HG02981 (cell line): Measurements from ENCODE around the gene MYH7.
"Not testable (repeated sequence)": the region's sequence is repeated elsewhere in the genome, so short reads cannot be mapped to it uniquely, and the experiment has no call there.

Experiments
- ATAC-seq: cut with Tn5 transposase; IDR thresholded peaks from one replicate; pipeline ENCODE4 v1.9.1; 2021; ENCODE audit warnings: mild to moderate bottlenecking, moderate library complexity; ENCODE audit not compliant: unreplicated experiment

The MYH7 gene

DNA sequence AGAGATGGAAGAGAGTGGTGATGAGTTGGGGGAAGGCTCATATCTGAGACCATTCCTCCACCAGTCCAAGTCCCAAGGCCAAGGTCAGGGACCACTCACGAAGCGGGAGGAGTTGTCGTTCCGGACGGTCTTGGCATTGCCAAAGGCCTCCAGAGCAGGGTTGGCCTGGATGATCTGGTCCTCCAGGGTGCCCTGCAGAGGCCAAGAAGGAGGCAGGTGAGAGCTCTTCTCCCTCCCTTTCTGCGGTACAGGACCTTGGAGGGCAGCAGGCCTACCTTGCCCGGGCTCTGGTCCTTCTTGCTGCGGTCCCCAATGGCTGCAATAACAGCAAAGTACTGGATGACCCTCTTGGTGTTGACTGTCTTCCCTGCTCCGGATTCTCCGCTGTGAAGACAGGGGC, 4.0 kb downstream of the MYH7 start:
- ATAC-seq: no peak

DNA sequence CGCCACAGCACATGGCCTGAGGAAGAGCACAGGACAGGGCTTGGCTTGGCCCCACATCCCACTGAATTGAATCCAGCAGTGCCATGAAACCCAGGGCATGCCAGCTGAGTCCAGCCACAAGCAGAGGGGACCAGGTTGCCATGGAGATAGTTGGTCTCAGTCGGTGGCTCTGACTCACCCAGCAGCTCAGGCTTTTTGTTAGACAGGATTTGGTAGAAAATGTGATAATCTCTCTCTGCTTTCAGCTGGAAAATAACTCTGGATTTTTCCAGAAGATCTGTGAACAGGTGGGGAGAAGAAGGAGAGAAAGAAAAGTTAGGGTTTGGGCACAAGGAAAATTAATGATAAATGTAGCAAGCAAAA, 4.8 kb downstream of the MYH7 start:
- ATAC-seq: no peak

DNA sequence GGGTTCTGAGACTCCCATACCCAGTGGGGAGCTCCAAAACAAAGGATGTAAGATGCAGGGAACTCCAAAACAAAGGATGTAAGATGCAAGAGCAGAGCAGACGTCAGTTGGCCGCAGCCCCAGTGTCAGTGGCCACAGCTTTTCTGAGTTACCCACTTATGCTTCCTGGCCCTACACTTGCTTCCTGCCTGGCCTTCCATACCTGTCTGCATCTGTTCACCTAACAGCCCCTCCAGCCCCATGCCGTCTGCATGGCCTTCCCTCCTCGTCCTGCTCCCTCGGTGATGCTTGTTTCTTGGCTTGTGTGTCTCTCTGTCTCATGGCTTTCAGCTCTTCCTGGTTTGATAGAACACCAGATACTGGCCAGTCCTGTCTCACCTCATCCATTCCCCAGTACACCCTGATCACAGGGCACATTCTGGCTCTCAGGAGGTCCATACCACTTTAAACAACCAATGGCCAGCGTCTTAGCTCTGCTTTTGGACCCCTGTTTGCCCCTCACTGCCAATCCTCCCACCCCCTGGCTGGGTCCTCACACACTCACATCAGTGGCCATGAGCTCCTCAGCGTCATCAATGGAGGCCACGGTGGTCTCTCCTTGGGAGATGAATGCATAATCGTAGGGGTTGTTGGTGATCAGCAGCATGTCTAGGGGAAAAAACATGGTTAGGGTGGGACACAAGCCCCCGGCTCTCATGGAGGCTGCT, 5.3 kb downstream of the MYH7 start:
- ATAC-seq: no peak

DNA sequence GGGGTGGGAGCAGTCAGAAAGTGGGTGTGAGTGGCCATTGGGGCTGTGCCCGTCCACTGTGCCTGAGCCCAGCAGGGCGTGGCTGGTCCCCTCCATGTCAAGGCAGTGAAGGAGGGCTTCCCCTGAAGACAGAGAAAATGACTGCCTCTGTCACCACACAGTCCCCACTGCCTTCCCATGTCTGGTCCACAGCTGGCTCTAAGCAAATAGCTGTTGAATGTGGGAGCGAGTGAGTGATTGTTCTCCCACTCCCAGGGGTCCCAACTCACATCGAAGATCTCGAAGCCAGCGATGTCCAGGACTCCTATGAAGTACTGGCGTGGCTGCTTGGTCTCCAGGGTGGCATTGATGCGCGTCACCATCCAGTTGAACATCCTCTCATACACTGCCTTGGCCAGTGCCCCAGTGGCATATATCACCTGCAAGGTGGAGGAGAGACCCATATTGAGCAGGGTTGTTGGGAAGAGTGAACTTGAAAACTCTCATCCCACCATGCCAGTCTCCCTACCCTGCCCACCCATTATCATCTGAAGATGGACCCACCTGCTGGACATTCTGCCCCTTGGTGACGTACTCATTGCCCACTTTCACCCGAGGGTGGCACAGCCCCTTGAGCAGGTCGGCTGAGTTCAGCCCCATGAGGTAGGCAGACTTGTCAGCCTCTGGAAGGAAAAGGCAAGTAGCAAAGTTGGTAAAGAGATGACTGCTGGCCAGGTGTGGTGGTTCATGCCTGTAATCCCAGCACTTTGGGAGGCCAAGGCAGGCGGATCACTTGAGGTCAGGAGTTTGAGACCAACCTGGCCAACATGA, 6.6 kb downstream of the MYH7 start:
- no peak for ATAC-seq

DNA sequence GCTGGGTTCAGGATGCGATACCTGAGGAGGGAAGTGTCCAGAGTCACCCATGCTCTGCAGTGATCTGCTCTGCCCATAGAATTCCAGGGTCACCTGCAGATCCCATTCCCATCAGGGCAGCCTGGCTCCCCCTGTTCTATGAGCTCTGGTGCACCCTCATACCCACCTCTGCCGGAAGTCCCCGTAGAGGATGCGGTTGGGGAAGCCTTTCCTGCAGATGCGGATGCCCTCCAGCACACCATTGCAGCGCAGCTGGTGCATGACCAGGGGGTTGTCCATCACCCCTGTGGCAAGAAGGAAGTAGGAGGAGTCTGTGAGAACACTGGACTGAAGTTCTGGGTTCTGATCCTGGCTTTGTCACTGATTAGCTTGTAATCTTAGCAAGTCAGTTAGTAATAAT, 9.7 kb downstream of the MYH7 start:
- ATAC-seq: not testable (repeated sequence)

DNA sequence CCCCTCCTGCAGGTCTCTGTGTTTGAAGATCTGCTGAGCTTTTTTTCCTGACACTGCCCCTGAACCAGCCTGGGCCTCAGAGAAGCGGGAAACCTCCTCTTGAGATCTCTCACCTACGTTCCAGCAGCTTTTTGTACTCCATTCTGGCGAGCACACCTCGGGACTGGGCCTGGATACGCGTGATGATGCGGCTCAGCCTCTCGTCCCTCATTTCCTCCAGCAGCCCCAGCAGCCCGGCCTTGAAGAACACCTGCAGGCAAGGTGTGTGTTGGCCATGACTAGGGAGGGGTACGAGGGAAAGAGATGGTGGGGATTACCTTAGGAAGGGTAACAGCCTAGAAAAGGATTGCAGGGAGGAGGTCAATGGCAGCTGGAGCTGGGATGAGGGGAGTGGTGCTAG, 10.3 kb downstream of the MYH7 start:
- no peak for ATAC-seq

DNA sequence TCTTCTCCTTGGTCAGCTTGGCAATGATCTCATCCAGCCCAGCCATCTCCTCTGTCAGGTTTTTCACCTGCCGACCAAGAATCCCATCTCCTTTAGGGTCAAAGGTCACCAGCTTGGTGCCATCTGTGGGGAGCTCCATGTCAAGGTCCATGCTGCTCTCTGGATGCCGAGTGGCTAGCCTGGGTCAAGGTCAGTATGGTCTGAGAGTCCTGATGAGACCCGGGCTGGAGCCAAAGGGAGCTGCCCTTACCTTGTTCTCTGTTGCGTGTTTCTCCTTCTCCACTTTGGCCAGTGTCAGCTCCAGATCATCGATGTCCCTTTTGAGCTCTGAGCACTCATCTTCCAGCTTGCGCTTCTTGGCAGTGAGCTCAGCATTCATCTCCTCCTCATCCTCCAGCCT, 11.8 kb downstream of the MYH7 start:
- ATAC-seq: no peak

DNA sequence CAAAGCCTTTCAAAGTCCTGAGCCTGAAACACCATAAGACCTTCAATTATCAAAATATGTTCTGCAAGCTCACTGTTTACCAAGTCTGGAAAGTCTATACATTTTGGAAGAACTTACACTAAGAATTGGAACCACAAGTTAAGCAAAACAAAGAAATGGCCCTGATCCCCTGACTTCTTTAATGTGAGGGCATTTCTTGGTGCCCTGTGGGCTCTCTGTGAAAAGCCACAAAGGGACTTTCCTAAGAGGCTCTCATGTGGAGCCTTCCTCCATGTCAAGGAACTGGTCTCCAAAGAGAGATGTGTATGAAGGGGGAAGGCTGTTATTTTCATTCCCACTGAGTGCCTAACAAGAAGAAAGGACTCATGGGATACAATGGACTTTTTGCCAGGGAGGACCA, 13.9 kb downstream of the MYH7 start:
- no peak for ATAC-seq

DNA sequence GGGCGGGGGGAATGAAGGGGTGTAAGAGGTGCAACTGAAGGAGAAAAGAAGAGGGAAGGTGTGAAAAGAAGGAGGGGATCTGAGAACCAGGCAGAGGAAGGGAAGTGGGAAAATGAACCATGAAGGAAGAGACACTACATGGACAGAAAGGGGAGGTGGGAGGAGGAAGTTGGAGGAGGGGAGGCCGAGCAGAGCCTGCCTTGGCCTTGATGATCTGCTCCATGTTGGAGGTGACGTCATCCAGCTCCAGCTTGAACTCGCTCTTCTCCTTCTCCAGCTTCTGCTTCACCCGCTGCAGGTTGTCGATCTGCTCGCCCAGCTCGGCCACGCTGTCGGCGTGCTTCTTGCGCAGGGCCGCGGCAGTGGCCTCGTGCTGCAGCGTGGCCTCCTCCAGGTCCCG, 15.8 kb downstream of the MYH7 start:
- ATAC-seq: not testable (repeated sequence)

DNA sequence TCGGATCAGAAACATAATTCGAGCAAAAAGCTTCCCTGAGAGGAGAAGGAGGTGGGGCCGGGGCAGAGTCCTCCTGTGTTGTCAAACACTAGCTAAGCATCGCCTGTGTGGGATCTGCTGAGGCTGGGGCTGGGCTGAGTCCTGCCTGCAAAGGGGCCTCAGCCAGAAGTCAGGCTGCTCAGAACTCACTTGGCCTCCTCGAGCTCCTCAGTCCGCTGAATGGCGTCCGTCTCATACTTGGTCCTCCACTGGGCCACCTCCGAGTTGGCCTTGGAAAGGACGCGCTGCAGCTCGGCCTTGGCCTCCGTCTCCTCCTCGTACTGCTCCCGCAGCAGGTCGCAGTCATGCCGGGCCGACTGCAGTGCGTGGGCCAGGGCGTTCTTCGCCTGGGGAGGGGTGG, 17.4 kb downstream of the MYH7 start:
- no peak for ATAC-seq

DNA sequence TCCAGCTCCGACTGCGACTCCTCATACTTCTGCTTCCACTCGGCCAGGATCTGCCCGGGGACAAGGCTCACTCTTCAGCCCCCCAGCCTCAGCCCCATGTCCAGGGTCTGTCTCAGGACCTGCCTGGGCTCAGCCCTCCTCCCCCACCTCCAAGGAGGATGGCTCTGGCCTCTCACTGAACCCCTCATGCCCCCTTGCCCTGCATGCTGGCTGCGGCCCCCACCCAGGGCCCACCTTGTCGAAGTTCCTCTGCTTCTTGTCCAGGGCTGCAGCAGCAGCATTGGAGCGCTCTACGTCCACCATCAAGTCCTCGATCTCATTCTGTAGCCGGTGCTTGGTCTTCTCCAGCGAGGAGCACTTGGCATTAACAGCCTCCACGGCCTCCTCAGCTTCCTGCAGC, 18.2 kb downstream of the MYH7 start:
- ATAC-seq: not testable (repeated sequence)

DNA sequence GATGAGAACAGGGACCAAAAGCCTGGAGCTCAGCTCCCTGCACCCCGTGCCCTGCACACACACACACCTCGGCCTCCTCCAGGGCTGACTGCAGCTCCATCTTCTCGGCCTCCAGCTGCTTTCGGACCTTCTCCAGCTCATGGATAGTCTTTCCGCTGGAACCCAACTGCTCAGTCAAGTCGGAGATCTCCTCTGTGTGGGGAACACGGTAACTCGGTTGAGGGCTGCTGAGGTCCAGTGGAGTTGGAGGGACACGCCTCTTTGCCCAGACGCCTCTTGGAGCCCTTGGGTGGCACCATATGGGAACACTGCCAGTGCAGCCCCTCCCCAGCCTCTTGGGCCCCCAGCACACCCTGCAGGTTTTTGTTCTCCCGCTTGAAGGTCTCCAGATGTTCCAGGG, 18.7 kb downstream of the MYH7 start:
- no peak for ATAC-seq

DNA sequence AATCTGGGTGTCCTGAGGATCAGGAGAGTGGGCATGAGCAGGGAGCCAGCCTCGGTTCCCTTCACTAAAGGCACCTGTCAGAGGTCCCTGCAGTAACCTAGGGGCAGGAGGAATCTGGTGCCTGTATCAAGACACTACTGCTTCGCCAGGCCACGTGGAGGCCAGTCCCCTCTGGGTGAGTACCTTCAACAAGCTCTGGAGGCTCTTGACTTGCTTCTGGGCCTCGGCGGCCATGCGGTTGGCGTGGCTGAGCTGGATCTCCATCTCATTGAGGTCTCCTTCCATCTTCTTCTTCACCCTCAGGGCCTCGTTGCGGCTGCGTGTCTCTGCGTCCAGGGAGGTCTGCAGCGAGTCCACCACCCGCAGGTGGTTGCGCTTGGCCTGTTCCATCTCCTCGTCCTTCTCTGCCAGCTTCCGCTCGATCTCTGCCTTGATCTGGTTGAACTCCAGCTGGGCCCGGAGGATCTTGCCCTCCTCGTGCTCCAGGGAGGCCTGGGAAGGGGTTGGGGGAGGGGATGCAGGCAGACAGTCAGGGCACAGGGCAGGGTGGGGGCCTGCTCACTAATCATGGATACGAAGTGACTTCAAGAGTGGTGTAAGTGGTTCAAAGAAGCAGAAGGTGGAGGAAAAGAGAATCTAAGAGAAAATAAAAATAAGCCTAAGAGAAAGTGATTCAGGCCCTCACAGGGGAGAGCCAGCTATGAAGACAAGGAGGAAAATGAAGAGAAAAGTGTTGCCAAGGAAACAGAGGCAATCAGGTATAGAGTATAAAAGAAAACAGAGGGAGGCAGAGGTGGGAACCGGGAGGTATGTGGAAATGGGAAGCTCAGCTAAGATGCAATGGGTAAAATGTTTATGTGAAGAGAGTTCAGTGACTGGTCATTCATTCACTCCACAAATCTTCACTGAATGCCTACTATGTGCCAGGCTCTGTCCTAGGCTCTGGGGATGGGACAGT, 19.4 kb downstream of the MYH7 start:
- no peak for ATAC-seq

DNA sequence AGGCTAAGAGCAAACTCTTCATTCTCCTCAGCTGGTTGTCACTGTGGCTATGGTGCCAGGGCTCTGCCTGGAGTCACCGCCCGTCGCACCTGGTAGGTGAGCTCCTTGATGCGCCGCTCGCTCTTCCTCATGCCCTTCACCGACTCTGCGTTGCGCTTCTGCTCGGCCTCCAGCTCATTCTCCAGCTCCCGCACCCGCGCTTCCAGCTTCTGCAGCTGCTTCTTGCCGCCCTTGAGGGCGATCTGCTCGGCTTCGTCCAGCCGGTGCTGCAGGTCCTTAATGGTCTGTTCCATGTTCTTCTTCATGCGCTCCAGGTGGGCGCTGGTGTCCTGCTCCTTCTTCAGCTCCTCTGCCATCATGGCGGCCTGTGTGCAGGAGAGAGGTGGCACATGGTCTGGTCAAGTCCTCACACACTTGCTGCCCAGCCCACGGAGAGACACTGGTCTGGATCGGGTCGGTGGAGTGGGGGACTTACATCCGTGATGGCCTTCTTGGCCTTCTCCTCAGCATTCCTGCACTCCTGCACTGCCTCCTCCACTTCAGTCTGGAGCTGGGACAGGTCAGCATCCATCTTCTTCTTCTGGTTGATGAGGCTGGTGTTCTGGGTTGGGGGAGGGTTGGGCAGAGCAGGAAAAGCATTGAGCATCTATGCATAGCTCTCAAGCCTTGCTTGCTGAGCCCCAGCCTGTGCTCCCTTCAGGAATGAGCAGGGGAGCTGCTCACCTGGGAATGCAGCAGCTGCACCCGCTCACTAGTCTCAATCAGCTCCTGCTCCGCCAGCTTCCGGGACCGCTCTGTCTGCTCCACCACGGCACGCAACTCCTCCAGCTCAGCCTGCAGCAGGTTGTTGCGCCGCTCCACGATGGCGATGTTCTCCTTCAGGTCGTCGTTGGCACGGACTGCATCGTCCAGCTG, 20.3 kb downstream of the MYH7 start:
- no peak for ATAC-seq

DNA sequence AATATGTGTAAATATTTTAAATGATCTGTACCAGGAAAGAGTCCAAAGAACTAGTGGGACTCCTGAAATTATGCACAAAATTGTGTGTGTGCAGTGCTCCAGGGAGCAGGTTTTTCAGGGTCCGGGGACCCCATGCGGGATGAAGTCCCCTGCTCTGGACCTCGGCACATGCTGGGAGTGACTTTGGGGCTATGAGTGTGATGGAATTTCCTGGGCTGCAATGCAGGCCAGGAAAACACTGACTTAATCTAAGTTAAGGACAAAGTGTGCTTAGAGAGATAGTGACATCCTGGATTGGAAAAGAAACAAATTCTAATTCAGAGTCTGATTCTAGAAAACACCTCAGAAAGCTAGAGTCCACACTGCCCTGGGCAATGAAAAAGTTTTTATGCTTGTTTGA, 21.2 kb downstream of the MYH7 start:
- ATAC-seq: no peak

DNA sequence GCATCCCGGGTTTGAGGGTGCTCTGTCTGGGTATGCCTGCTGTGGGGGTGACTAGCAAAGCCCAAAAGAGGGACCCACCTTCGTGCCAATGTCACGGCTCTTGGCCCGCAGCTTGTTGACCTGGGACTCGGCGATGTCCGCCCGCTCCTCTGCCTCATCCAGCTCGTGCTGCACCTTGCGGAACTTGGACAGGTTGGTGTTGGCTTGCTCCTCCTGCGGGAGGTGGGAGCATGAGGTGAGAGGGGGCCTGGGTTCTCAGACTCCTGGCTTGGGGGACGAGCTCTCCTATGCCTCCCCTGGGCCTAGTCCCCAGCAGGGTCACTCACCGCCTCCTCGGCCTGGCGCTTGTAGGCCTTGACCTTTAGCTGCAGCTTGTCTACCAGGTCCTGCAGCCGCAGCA, 21.8 kb downstream of the MYH7 start:
- no peak for ATAC-seq

DNA sequence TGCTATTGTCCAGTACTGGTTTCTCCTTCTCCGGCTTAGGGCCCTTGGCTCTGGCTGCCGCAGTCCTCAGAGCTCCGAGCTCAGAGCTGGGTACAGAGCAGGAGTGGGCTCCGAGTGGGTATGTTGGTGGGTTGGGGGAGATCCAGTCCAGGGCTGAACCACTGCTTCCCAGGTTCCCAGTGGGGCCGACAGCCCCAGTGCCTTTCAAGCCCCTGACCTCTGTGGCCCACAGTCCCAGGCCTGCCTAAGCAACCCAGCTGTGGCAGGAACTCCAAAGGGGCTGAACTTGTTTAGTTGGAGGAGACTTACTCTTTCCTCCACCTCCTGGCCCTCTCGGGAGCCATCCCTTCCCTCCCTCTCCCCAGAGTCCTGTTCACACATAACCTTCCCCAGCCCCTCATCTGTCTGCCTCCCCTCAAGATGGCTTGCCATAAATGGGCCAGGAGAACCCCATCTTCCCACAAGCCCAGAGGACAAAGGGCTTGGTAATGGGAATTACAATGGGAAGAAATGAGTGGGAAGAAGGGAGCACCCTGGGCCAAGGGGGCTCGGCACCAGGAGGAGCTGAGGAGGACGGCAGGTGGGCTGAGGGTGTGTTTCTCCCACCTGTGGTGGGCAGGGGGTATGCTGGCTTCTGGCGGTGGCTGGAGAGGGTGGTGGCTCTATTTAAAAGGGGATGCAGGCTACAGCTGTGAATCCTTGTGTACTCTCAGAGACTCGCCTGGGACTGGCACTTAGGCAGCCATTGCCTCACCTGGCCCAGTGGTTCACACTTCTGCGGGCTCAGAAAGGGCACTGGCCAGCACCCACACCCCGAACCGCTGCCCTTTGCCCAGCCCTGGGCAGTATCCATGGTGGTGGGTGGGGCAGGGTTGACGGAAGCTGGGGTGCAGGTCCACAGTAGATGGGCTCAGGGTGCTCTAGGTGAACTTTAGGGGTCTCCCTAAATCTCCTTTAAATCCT, 23.6 kb downstream of the MYH7 start:
- ATAC-seq: no peak

DNA sequence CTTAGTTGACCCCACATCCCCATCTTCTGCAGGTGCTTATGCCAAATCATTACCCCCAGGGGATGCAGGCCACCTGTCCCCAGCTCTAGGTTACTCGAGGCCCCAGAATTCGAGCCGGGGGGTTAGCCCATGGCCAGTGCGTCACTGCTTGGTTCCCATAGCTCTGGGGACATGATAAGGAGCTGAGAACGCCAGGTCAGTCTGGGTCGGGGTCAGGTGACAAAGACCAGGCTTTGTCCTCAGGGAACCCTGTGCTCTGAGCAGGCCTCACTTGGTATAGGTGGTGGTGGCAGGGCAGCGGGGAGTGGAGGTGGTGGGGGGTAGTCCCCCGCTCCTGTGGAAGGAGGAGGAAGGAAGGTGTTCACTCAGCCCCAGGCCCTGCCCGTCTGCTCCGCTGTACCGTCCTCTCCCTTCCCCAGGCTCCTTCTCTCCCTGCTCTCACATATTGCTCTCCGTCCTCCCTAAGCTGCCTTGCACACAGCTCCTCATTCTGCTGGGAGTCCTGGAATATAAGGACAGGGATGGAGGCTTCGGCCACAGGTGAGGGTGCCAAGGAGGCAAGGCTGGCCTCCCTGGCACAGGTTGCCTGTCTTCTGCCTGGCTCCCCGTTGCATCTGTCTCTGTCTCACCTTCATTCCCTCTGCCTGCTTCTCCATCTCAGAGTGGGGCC, 25.4 kb downstream of the MYH7 start:
- ATAC-seq: no peak

DNA sequence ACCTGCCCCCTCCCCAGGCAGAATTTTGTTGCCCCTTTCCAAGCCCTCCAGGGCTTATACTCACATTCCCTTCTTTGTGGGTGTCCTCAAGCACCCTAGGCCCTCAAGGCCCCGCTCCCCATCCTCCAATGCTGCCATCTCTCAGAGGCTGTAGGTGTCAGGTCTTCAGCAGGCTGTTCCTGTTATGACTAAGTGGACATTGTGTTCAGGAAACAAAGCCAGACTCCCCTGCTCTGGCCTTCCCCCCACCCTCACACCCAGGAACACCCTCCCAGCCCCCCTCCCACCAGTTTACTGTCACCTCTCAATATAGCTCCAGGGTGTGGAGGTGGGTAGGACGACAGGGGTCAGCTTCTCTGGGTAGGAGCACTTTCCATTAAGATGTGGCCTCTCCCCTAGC, 26.0 kb downstream of the MYH7 start:
- no peak for ATAC-seq
